Endothelial cell of umbilical vein (primary cell): ENCODE data around the gene GALNT17. TPM values are rescaled to one million over a fixed set of nuclear protein-coding genes. Genes with fewer than 3 reads are reported as not detected.

ENCODE experiments used
- BruUV-seq: library from RNA; stranded (reverse); fragments of 400-500 nt; replicated peaks from 2 replicates; lab custom pipeline; 2021; lab: Mats Ljungman, UMichigan
- CTCF ChIA-PET: fragments of 300-600, 350-600 bp; sonication (Branson Sonifier 250); formaldehyde crosslinking; loops from one replicate; lab custom pipeline; 2021; ENCODE audit warnings: antibody characterized with exemption, inconsistent platforms; lab: Charles Lee
- POLR2A ChIA-PET: fragments of 300-600, 350-600 bp; sonication (Branson Sonifier 250); formaldehyde crosslinking; loops from one replicate; lab custom pipeline; 2021; ENCODE audit warnings: antibody characterized with exemption, inconsistent platforms; lab: Charles Lee
- DNase-seq: peaks from one replicate; pipeline ENCODE4 v3.0.0-alpha.2; 2011; ENCODE audit warnings: low read depth, low spot score
- FAIRE-seq: peaks from 2 replicates; lab custom pipeline; 2011; peaks lifted over from hg19 to GRCh38; lab: Jason Lieb, UNC
- H2AFZ ChIP-seq: 2 replicates; pipeline ENCODE4 v1.6.0; 2012; ENCODE audit warnings: low read depth, low read length, control low read depth, inconsistent platforms
- H3K27ac ChIP-seq: 2 replicates; pipeline ENCODE4 v1.5.1; 2011; ENCODE audit warnings: low read depth, mild to moderate bottlenecking, control low read depth, low read length, moderate library complexity; ENCODE audit not compliant: insufficient read depth
- H3K27me3 ChIP-seq, 2 experiments: 2 replicates each; pipeline versions ENCODE4 v1.6.0 to v1.6.1; 2011; ENCODE audit warnings: low read length in 2 of 2, mixed read lengths in 1 of 2; ENCODE audit not compliant: control insufficient read depth in 2 of 2, insufficient read depth in 2 of 2
- H3K36me3 ChIP-seq, 2 experiments: 2 replicates in 1 of 2; 3 replicates in 1 of 2; pipeline ENCODE4 v1.5.1; 2011; ENCODE audit warnings: low read length in 2 of 2, mild to moderate bottlenecking in 1 of 2, moderate library complexity in 1 of 2; ENCODE audit not compliant: control insufficient read depth in 2 of 2, insufficient read depth in 2 of 2; ENCODE audit errors: extremely low read depth in 1 of 2
- H3K4me1 ChIP-seq: 3 replicates; pipeline ENCODE4 v1.5.1; 2011; ENCODE audit warnings: mild to moderate bottlenecking, low read length; ENCODE audit not compliant: control insufficient read depth, insufficient read depth; ENCODE audit errors: extremely low read depth
- H3K4me2 ChIP-seq: 2 replicates; pipeline ENCODE4 v1.6.1; 2011; ENCODE audit warnings: low read length, control low read depth, mixed read lengths; ENCODE audit not compliant: insufficient read depth
- H3K4me3 ChIP-seq, 3 experiments: fragments of 200-600 bp in 1 of 3; sonication (generic), shearing (Covaris generic) in 1 of 3; replicated peaks in 1 of 3; 2 replicates each; pipeline ENCODE4 v1.5.1; 2011 to 2016; ENCODE audit warnings: control low read depth in 3 of 3, low read length in 3 of 3, mild to moderate bottlenecking in 2 of 3, inconsistent platforms in 1 of 3, low read depth in 1 of 3, moderate library complexity in 1 of 3; ENCODE audit not compliant: insufficient read depth in 1 of 3
- H3K79me2 ChIP-seq: 2 replicates; pipeline ENCODE4 v1.6.0; 2012; ENCODE audit warnings: low read length, inconsistent platforms; ENCODE audit not compliant: control insufficient read depth, insufficient read depth
- H3K9ac ChIP-seq: replicated peaks from 2 replicates; pipeline ENCODE3; 2011; ENCODE audit warnings: low read length, control low read depth; ENCODE audit not compliant: insufficient read depth; ENCODE audit errors: extremely low read depth
- H3K9me1 ChIP-seq: replicated peaks from 3 replicates; pipeline ENCODE4 v1.6.0; 2011; ENCODE audit warnings: mild to moderate bottlenecking, low read length; ENCODE audit not compliant: control insufficient read depth, insufficient read depth; ENCODE audit errors: extremely low read depth
- H3K9me3 ChIP-seq: replicated peaks from 2 replicates; pipeline ENCODE4 v1.5.1; 2012; ENCODE audit warnings: low read length, inconsistent platforms; ENCODE audit not compliant: control insufficient read depth, insufficient read depth
- H4K20me1 ChIP-seq: replicated peaks from 2 replicates; pipeline ENCODE3; 2011; ENCODE audit warnings: mild to moderate bottlenecking, low read length; ENCODE audit not compliant: control insufficient read depth, insufficient read depth; ENCODE audit errors: extremely low read depth
- CTCF ChIP-seq, 2 donors: IDR thresholded peaks; 1 replicate in 1 of 2; 2 replicates in 1 of 2; pipeline ENCODE4 v1.5.1; 2011; ENCODE audit warnings: low read length in 2 of 2, mild to moderate bottlenecking in 2 of 2, moderate library complexity in 2 of 2, control low read depth in 1 of 2, inconsistent platforms in 1 of 2, low read depth in 1 of 2; ENCODE audit not compliant: insufficient read depth in 1 of 2; ENCODE audit errors: extremely low read depth in 1 of 2
- EZH2 ChIP-seq: IDR thresholded peaks from 2 replicates; pipeline ENCODE4 v1.6.1; 2012; ENCODE audit warnings: borderline replicate concordance, low read depth, mild to moderate bottlenecking, moderate library complexity, low read length, inconsistent platforms; ENCODE audit not compliant: severe bottlenecking
- FOS ChIP-seq: IDR thresholded peaks from 2 replicates; pipeline ENCODE4 v1.6.1; 2011; ENCODE audit warnings: mild to moderate bottlenecking, low read length, moderate library complexity, borderline replicate concordance; ENCODE audit not compliant: insufficient read depth
- GATA2 ChIP-seq: IDR thresholded peaks from 2 replicates; pipeline ENCODE4 v1.7.0; 2011; ENCODE audit warnings: low read depth, mild to moderate bottlenecking, moderate library complexity, mixed read lengths, low read length; ENCODE audit not compliant: insufficient read length, insufficient read depth
- JUN ChIP-seq: IDR thresholded peaks from 2 replicates; pipeline ENCODE4 v1.6.1; 2011; ENCODE audit warnings: borderline replicate concordance, low read depth; ENCODE audit not compliant: insufficient read length, insufficient read depth
- MAX ChIP-seq: IDR thresholded peaks from 2 replicates; pipeline ENCODE4 v1.6.1; 2011; ENCODE audit not compliant: insufficient read depth, insufficient read length
- MYC ChIP-seq: IDR thresholded peaks from one replicate; pipeline ENCODE4 v1.6.1; 2011; ENCODE audit warnings: mild to moderate bottlenecking, low read depth, low read length
- POLR2A ChIP-seq: IDR thresholded peaks from 2 replicates; pipeline ENCODE4 v1.6.1; 2012; ENCODE audit warnings: low read depth, mild to moderate bottlenecking, control low read depth, low read length
- POLR2AphosphoS5 ChIP-seq: IDR thresholded peaks from 2 replicates; pipeline ENCODE4 v1.6.1; 2012; ENCODE audit warnings: low read depth, mild to moderate bottlenecking, control low read depth, low read length, moderate library complexity; ENCODE audit not compliant: insufficient read depth
- dilution Hi-C: fragments of 300-500 bp; cut with MboI; formaldehyde crosslinking; loops from one replicate; pipeline ENCODE4 v1.15.0; 2019; ENCODE audit warnings: low sequenced_read_pairs; ENCODE audit not compliant: extremely low pct_ligation_motif_present
- intact Hi-C: fragments of 100-400 bp; cut with micrococcal nuclease; formaldehyde crosslinking; loops from one replicate; pipeline ENCODE4 v1.10.0; 2022
- polyA plus RNA-seq, 4 experiments: library from polyadenylated mRNA; depleted of rRNA in 3 of 4; stranded (reverse) in 3 of 4; unstranded in 1 of 4; fragments of >200 nt; gene quantifications; 2 replicates each; pipeline versions ENCODE4 v1.2.1 to v1.2.3, GENCODE V29; 2011 to 2012; ENCODE audit warnings: missing spikeins in 1 of 4
- total RNA-seq: library from RNA; stranded (reverse); gene quantifications from 2 replicates; pipeline ENCODE4 v1.2.3, GENCODE V29; 2021

GALNT17 gene
- total and polyA plus RNA-seq, 2 donors (not counting 3 experiments of a cell fraction or from before 2014, with no cell fraction given) = not detected

GRCh38 chr7:71695186-71695585 lies 563.2 kb downstream of the GALNT17 start:
- no peak overlapping the region for H3K9ac ChIP-seq
- H3K4me1 ChIP-seq = no peaks in the 10 kb centered on the region
- H3K27me3 ChIP-seq = no peaks in the 10 kb centered on the region
- FAIRE-seq (no peak), DNase-seq (no peak)
- H3K4me3 ChIP-seq = no peak overlapping the region
- no peaks in the 10 kb centered on the region for H4K20me1 ChIP-seq
- CTCF ChIA-PET = no interaction called here
- no peak for TF ChIP-seq GATA2
- no peak for TF ChIP-seq EZH2
- TF ChIP-seq FOS = no peak
- TF ChIP-seq CTCF (IDR thresholded peaks at IDR 0.05; ENCODE audit: extremely low read depth in 1 of 2, insufficient read depth in 1 of 2, low read depth in 1 of 2, low read length in 2 of 2) = no peak
- TF ChIP-seq MAX = no peak
- TF ChIP-seq JUN = no peak
- TF ChIP-seq MYC = no peak
- TF ChIP-seq POLR2AphosphoS5 = no peak
- no peak for TF ChIP-seq POLR2A
- H3K27ac ChIP-seq = no peak overlapping the region
- H3K79me2 ChIP-seq = no peaks in the 10 kb centered on the region
- no peak overlapping the region for H3K4me2 ChIP-seq
- H3K9me1 ChIP-seq = no peaks in the 10 kb centered on the region
- POLR2A ChIA-PET = no interaction called here
- H3K36me3 ChIP-seq = no peaks in the 10 kb centered on the region
- peaks cover 2% of the 10 kb centered on the region for H3K9me3 ChIP-seq
- intact Hi-C loops = no loop called here
- BruUV-seq = no TSS peak
- no peak overlapping the region for H2AFZ ChIP-seq
- dilution Hi-C loops = no loop called here
